GM12872 (cell line): ENCODE results near the gene IGSF8.

Experiments used
- CTCF ChIP-seq: IDR thresholded peaks from 3 replicates; pipeline ENCODE4 v1.5.1; 2011; ENCODE audit warnings: low read depth, mild to moderate bottlenecking, low read length, moderate library complexity; ENCODE audit not compliant: insufficient read depth

IGSF8 gene

GRCh38 chr1:160130486-160130885, 32.1 kb upstream of the IGSF8 start:
- TF ChIP-seq CTCF = no peak

GRCh38 chr1:160129966-160130365, 31.5 kb upstream of the IGSF8 start:
- no peak for TF ChIP-seq CTCF

GRCh38 chr1:160129558-160129957, 31.1 kb upstream of the IGSF8 start:
- no peak for TF ChIP-seq CTCF

GRCh38 chr1:160129046-160129445, 30.6 kb upstream of the IGSF8 start:
- TF ChIP-seq CTCF = no peak

GRCh38 chr1:160128636-160129035, 30.2 kb upstream of the IGSF8 start:
- no peak for TF ChIP-seq CTCF

- no peak for TF ChIP-seq CTCF
Observed at GRCh38 chr1:160127865-160128523, 29.6 kb upstream of the IGSF8 start.

- no peak for TF ChIP-seq CTCF
Observed at GRCh38 chr1:160127381-160127780, 29.0 kb upstream of the IGSF8 start.
